ENCODE measurements around the gene CBARP.

DNA sequence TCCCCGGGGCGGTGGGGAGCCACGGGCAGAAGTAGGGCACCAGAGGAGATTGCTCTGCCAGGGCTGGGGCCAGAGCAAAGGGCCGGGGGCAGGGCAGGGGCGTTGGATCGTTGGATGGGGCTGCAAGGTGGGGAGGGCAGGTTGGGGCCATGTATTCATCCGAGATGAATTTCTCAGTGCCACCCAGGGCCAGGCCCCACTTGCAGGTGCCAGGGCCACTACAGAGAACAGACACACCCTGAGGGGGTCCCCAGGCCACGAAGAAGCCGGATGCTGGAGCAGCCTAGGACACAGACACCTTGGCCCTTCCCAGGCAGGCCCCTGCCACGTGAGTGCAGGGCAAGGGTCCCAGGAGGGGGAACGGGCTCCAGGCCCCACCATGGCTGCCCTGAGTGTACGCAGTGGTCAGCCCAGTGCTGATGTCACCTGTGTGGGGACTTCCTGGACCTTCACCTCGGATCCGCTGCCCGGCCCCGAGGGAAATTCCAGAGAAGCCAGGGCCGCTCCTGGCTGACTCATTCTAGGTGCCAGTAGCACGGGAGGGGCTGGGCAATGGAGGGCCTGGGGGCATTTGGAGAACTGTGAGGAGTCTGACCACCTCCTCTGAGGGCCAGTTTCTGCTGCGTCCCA, 54.1 kb downstream of the CBARP start:
- TF ChIP-seq, protein P1, sequence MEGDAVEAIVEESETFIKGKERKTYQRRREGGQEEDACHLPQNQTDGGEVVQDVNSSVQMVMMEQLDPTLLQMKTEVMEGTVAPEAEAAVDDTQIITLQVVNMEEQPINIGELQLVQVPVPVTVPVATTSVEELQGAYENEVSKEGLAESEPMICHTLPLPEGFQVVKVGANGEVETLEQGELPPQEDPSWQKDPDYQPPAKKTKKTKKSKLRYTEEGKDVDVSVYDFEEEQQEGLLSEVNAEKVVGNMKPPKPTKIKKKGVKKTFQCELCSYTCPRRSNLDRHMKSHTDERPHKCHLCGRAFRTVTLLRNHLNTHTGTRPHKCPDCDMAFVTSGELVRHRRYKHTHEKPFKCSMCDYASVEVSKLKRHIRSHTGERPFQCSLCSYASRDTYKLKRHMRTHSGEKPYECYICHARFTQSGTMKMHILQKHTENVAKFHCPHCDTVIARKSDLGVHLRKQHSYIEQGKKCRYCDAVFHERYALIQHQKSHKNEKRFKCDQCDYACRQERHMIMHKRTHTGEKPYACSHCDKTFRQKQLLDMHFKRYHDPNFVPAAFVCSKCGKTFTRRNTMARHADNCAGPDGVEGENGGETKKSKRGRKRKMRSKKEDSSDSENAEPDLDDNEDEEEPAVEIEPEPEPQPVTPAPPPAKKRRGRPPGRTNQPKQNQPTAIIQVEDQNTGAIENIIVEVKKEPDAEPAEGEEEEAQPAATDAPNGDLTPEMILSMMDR (IDR thresholded peaks at IDR 0.05) = no peak
- TF ChIP-seq POLR2AphosphoS5 (IDR thresholded peaks at IDR 0.05) (no peak), POLR2A (IDR thresholded peaks at IDR 0.05; ENCODE audit: low read depth) (no peak)

Data from esophagus muscularis mucosa (tissue), 3 donors.